ENCODE results near the gene OSTF1.
A peak's percentile ranks its signal among the peaks of the same experiment; 100 is the strongest.

The OSTF1 gene

DNA sequence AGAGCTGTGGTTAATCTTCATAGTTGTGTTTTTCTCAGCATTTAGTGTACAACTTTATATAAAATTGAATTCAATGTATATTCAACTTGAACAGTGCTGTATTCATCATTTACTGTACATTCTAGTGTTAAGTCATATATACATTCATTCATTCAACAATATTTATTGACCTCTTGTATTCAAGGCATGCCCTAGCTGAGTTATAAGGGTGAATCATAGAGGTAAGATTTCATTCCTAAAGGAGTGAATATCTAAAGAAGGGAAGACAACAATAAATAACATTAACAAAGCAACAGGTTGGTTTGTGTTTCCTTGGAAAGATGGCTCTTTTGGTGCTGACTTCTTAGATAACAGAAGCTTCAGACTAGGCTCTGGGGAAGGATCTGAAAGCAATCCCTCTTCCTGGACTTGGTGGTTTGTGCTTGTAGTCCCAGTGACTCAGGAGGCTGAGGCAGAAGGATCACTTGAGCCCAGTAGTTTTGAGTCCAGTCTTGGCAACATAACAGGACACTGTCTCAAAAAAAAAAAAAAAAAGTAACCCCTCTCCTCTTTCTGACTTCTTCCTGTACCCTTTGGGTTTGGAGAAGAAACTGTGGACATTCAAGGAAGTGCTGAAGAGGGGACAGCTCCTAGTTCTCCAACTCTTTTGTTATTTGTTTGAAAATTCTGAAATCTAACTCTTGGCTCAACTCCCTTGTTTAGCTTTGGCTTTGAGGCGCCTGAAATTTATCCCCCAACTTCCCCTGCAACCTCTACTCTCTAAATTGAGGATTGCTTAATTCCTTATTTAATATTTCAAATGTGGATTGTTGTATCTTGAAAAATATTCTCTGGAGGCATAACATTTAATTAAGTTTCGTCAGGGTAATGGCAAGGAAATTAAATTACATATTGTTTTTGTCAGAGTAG, 80.2 kb downstream of the OSTF1 start:
- no peak for DNase-seq

- no peak for DNase-seq
Measured at GRCh38 chr9:75169623-75170022, 81.3 kb downstream of the OSTF1 start.

DNA sequence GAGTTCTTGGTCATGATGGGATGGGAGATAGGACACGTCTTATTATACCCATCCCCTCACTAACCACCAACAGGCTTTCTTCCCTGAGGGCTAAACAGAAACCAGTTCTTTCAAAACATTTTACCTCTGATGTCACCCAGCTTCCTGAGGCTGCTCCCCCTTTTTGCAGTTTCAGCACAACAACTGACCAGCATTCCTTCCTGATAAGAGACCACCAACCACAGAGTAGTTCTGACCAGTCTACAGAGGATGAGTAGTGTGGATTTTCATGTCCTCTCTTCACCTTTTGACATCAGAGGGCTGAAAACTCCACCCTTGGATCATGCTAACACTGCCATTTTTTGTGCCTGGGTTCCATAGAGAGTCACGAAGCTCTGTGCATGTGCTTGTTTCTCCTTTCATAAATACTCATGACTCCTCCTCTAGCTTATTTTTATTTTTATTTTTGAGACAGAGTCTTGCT, 82.6 kb downstream of the OSTF1 start:
- no peak for DNase-seq

- DNase-seq = no peak
Measured at GRCh38 chr9:75175395-75175794, 87.1 kb downstream of the OSTF1 start.

DNA sequence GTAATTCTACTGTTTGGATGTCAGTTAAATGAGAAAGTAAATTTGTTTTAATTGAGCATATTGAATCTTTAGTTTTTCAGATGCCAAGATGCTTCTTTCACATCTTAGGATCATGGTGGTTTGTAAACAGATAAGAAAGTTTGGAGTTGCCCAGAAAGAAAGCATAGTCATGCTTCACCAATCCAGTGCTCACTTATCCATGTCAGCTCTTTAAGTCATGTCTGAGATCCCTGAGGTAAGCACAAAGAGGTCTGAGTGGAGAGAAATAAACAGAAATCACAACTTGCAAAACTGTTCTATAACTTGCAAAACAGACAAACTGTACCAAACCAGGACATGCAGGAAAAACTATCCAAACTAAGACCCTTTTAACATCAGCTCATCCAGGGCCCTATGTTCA, 87.7 kb downstream of the OSTF1 start:
- DNase-seq = no peak

DNA sequence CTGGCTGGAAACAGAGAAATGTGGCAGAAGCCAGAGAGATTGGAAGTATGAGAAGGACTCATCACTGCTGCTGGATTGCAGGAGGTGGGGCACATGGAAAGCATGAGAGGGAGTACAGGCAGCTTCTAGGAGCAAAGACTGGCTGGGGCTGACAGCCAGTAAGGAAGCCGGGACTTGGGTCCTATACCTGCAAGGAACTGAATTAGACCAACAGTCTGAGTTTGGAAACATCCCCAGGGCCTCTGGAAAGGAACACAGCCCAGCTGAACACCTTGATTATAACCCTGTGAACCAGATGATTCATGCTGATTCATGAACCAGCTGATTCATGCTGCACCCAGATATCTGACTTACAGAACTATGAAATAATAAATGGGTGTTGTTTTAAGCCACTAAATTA, 93.4 kb downstream of the OSTF1 start:
- DNase-seq = no peak

GRCh38 chr9:75183306-75183705, 95.0 kb downstream of the OSTF1 start:
- DNase-seq = no peak

DNA sequence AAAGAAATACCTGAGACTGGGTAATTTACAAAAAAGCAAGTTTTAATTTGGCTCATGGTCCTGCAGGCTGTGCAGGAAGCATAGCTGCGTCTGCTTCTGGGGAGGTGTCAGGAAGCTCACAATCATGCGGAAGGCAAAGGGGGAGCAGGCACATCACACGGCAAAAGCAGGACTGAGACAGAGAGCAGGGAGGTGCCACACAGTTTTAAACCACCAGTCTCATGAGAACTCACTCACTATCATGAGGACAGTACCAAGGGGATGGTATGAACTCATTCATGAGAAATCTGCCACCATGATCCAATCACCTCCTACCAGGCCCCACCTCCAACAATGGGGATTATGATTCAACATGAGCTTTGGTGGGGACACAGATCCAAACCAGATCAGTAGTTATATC, 96.2 kb downstream of the OSTF1 start:
- no peak for DNase-seq

- DNase-seq = peak; percentile 48
Measured at GRCh38 chr9:75185585-75186170, 97.4 kb downstream of the OSTF1 start.

GRCh38 chr9:75186767-75187380, 98.6 kb downstream of the OSTF1 start:
- no peak for DNase-seq

- no peak for DNase-seq
Measured at GRCh38 chr9:75188756-75189155, 100.4 kb downstream of the OSTF1 start.

GRCh38 chr9:75190762-75191161, 102.4 kb downstream of the OSTF1 start:
- no peak for DNase-seq
